Measurements from ENCODE around the gene DSCAM. TPM values are rescaled to one million over a fixed set of nuclear protein-coding genes. Genes with fewer than 3 reads are reported as not detected.
"Not testable (repeated sequence)": the region's sequence is repeated elsewhere in the genome, so short reads cannot be mapped to it uniquely, and the experiment has no call there.

The DSCAM gene
- polyA plus RNA-seq, 3 donors: not detected

DNA sequence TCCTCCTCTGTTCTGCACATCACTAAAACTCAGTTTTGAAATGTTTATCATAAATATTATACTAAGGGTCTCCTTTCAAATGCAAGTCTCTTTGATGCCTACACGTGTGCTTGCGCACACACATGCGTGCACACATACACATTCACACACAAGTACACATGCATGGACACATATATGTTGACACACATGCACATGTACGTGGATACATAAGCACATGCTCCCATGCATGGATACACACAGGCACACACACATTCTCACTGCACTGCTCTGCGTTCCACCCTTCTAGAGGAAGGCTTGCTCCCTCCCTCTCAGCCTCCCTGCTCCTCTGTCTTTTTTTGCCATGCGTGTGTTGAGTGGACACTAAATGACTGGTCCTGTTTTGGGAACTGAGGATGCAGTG is 817.1 kb downstream of the DSCAM start:
- H3K36me3 ChIP-seq (replicated peaks in 1 of 2; ENCODE audit: control insufficient read depth in 1 of 2, insufficient read depth in 2 of 2, low read length in 2 of 2): no peaks in the 10 kb centered on the region
- H3K9me3 ChIP-seq (replicated peaks in 1 of 2; ENCODE audit: control insufficient read depth in 1 of 2, insufficient read depth in 1 of 2, low read length in 2 of 2): peaks cover 29 to 30% of the 10 kb centered on the region in 2 donors
- Mint-ChIP-seq H3K36me3 (no peaks in the 10 kb centered on the region), H3K4me1 (no peaks in the 10 kb centered on the region), H3K4me3 (no peak overlapping the region), H3K27ac (no peak overlapping the region), H3K27me3 (ENCODE audit: low read depth in 3 of 3) (peaks cover 0 to 5% (median 0%) of the 10 kb centered on the region in 3 donors), H3K9me3 (peaks cover 7 to 46% (median 24%) of the 10 kb centered on the region in 7 donors)
- H3K4me2 ChIP-seq (replicated peaks; ENCODE audit: extremely low read depth, low read length, poor library complexity, severe bottlenecking): no peak overlapping the region
- H2AFZ ChIP-seq (ENCODE audit: insufficient read depth, low read depth, low read length, poor library complexity, severe bottlenecking): no peak overlapping the region
- no peak for DNase-seq
- H3K27me3 ChIP-seq (ENCODE audit: control insufficient read depth in 2 of 2, insufficient read depth in 2 of 2, low read length in 2 of 2): no peaks in the 10 kb centered on the region
- H3K4me1 ChIP-seq (ENCODE audit: control insufficient read depth in 1 of 2, insufficient read depth in 2 of 2, low read length in 2 of 2): no peaks in the 10 kb centered on the region
- no peak for TF ChIP-seq CTCF (IDR thresholded peaks at IDR 0.05)
- H3K79me2 ChIP-seq (ENCODE audit: insufficient read depth, low read length): no peaks in the 10 kb centered on the region
- 100% methylated on average over 3 of the region's 6 CpGs for WGBS (ENCODE audit: insufficient coverage)
- intact Hi-C loops (cut with micrococcal nuclease): no loop called here
- no peak overlapping the region for H3K9ac ChIP-seq (ENCODE audit: insufficient read depth, low read length, poor library complexity, severe bottlenecking)
- no peaks in the 10 kb centered on the region for H4K20me1 ChIP-seq (ENCODE audit: insufficient read depth, low read length)
- H3K27ac ChIP-seq (ENCODE audit: low read depth in 1 of 2, low read length in 2 of 2): no peak overlapping the region
- H3K4me3 ChIP-seq (replicated peaks in 1 of 3; ENCODE audit: low read depth in 2 of 3, low read length in 3 of 3): no peak overlapping the region

DNA sequence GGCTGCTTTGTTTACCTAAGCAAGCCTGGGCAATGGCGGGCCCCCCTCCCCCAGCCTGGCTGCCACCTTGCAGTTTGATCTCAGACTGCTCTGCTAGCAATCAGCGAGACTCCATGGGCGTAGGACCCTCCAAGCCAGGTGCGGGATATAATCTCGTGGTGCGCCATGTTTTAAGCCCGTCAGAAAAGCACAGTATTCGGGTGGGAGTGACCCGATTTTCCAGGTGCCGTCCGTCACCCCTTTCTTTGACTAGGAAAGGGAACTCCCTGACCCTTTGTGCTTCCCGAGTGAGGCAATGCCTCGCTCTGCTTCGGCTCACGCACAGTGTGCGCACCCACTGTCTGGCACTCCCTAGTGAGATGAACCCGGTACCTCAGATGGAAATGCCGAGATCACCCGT is 818.6 kb downstream of the DSCAM start:
- H3K4me2 ChIP-seq (replicated peaks; ENCODE audit: extremely low read depth, low read length, poor library complexity, severe bottlenecking); H3K27ac ChIP-seq (ENCODE audit: low read depth in 1 of 2, low read length in 2 of 2); H4K20me1 ChIP-seq (ENCODE audit: insufficient read depth, low read length); intact Hi-C loops (cut with micrococcal nuclease); H3K4me1 ChIP-seq (ENCODE audit: control insufficient read depth in 1 of 2, insufficient read depth in 2 of 2, low read length in 2 of 2); H3K27me3 ChIP-seq (ENCODE audit: control insufficient read depth in 2 of 2, insufficient read depth in 2 of 2, low read length in 2 of 2); H2AFZ ChIP-seq (ENCODE audit: insufficient read depth, low read depth, low read length, poor library complexity, severe bottlenecking); H3K4me1 Mint-ChIP-seq; DNase-seq; H3K4me3 Mint-ChIP-seq; H3K36me3 Mint-ChIP-seq; H3K4me3 ChIP-seq (replicated peaks in 1 of 3; ENCODE audit: low read depth in 2 of 3, low read length in 3 of 3); H3K79me2 ChIP-seq (ENCODE audit: insufficient read depth, low read length); H3K27ac Mint-ChIP-seq; H3K27me3 Mint-ChIP-seq (ENCODE audit: low read depth in 3 of 3); H3K36me3 ChIP-seq (replicated peaks in 1 of 2; ENCODE audit: control insufficient read depth in 1 of 2, insufficient read depth in 2 of 2, low read length in 2 of 2); H3K9ac ChIP-seq (ENCODE audit: insufficient read depth, low read length, poor library complexity, severe bottlenecking): not testable (repeated sequence)
- peaks cover 7 to 44% (median 22%) of the 10 kb centered on the region in 7 donors for H3K9me3 Mint-ChIP-seq
- H3K9me3 ChIP-seq (replicated peaks in 1 of 2; ENCODE audit: control insufficient read depth in 1 of 2, insufficient read depth in 1 of 2, low read length in 2 of 2): peaks cover 28 to 30% of the 10 kb centered on the region in 2 donors
- 85% methylated on average over 11 of the region's 19 CpGs for WGBS (ENCODE audit: insufficient coverage)
